OCI-LY1 (cell line): ENCODE data around the gene KLK2.

Experiments used
- H2AFZ ChIP-seq: fragments of 200-600 bp; sonication (generic), shearing (Covaris generic); 2 replicates; pipeline ENCODE4 v1.6.0; 2014; ENCODE audit warnings: antibody characterized with exemption, mild to moderate bottlenecking, low read length
- H3F3A ChIP-seq: fragments of 200-600 bp; sonication (generic), shearing (Covaris generic); 2 replicates; pipeline ENCODE4 v1.6.0; 2014; ENCODE audit warnings: mild to moderate bottlenecking, antibody characterized with exemption, low read length, moderate library complexity; ENCODE audit not compliant: insufficient read depth
- H3K27ac ChIP-seq: fragments of 200-600 bp; sonication (generic); 2 replicates; pipeline ENCODE4 v1.5.1; 2014; ENCODE audit warnings: low read length, mixed run types, mild to moderate bottlenecking, low read depth; ENCODE audit not compliant: poor library complexity, severe bottlenecking
- H3K27me3 ChIP-seq: fragments of 200-600 bp; sonication (generic); 2 replicates; pipeline ENCODE4 v1.6.0; 2014; ENCODE audit warnings: antibody characterized with exemption, mild to moderate bottlenecking, low read length, moderate library complexity; ENCODE audit not compliant: insufficient read depth
- H3K36me3 ChIP-seq: fragments of 200-600 bp; sonication (generic); 2 replicates; pipeline ENCODE4 v1.6.1; 2014; ENCODE audit warnings: mild to moderate bottlenecking, antibody characterized with exemption, low read length, moderate library complexity, mixed read lengths; ENCODE audit not compliant: insufficient read depth
- H3K4me1 ChIP-seq: fragments of 200-600 bp; sonication (generic); 2 replicates; pipeline ENCODE4 v1.5.1; 2014; ENCODE audit warnings: mild to moderate bottlenecking, low read length, moderate library complexity; ENCODE audit not compliant: insufficient read depth, severe bottlenecking
- H3K4me2 ChIP-seq: fragments of 200-600 bp; sonication (generic), shearing (Covaris generic); 2 replicates; pipeline ENCODE4 v1.6.1; 2014; ENCODE audit warnings: low read length
- H3K4me3 ChIP-seq: fragments of 200-600 bp; sonication (generic); 2 replicates; pipeline ENCODE4 v1.5.1; 2014; ENCODE audit warnings: low read length, low read depth, mild to moderate bottlenecking, mixed read lengths; ENCODE audit not compliant: poor library complexity, severe bottlenecking
- H3K79me2 ChIP-seq: fragments of 200-600 bp; shearing (Covaris generic); 2 replicates; pipeline ENCODE4 v1.6.1; 2016; ENCODE audit warnings: mixed run types, low read length, mixed read lengths; ENCODE audit not compliant: insufficient read depth
- H3K9ac ChIP-seq: fragments of 200-600 bp; sonication (generic), shearing (Covaris generic); 2 replicates; pipeline ENCODE4 v1.6.1; 2014; ENCODE audit warnings: mild to moderate bottlenecking, low read length, mixed read lengths
- H3K9me2 ChIP-seq: fragments of 200-600 bp; sonication (generic), shearing (Covaris generic); 2 replicates; pipeline ENCODE4 v1.6.1; 2014; ENCODE audit warnings: low read depth, mild to moderate bottlenecking, low read length, mixed read lengths
- H3K9me3 ChIP-seq: fragments of 200-600 bp; shearing (Covaris generic); 2 replicates; pipeline ENCODE4 v1.6.1; 2014; ENCODE audit warnings: low read length, mixed read lengths
- H4K20me1 ChIP-seq: fragments of 200-600 bp; sonication (generic), shearing (Covaris generic); 2 replicates; pipeline ENCODE4 v1.6.0; 2016; ENCODE audit warnings: mild to moderate bottlenecking, low read length; ENCODE audit not compliant: insufficient read depth
- CTCF ChIP-seq: fragments of 200-600 bp; sonication (generic), shearing (Covaris generic); IDR thresholded peaks from 2 replicates; pipeline ENCODE4 v1.5.1; 2017; ENCODE audit warnings: mild to moderate bottlenecking, antibody characterized with exemption, low read length, moderate library complexity, mixed read lengths
- EZH2 ChIP-seq: fragments of 200-600 bp; sonication (generic), shearing (Covaris generic); IDR thresholded peaks from 2 replicates; pipeline ENCODE4 v1.8.0; 2017; ENCODE audit warnings: borderline replicate concordance, mixed run types, mild to moderate bottlenecking, antibody characterized with exemption, low read length, moderate library complexity, mixed read lengths

The KLK2 gene

GRCh38 chr19:50869479-50869878, 3.8 kb upstream of the KLK2 start:
- Histone ChIP-seq H3K79me2 (no peaks in the 10 kb centered on the region), H3K27ac (no peak overlapping the region), H3K36me3 (no peaks in the 10 kb centered on the region), H3K4me3 (no peak overlapping the region), H3K9me3 (no peaks in the 10 kb centered on the region), H3K9me2 (no peaks in the 10 kb centered on the region), H3K4me1 (no peaks in the 10 kb centered on the region), H3K9ac (no peak overlapping the region), H3K4me2 (no peak overlapping the region), H3F3A (no peaks in the 10 kb centered on the region), H3K27me3 (no peaks in the 10 kb centered on the region), H4K20me1 (no peaks in the 10 kb centered on the region), H2AFZ (no peak overlapping the region)
- no peak for TF ChIP-seq CTCF

GRCh38 chr19:50870417-50871089, 2.7 kb upstream of the KLK2 start:
- no peaks in the 10 kb centered on the region for H3K4me1 ChIP-seq
- H3K4me3 ChIP-seq, result no peak overlapping the region
- H3K9ac ChIP-seq, result no peak overlapping the region
- H3K4me2 ChIP-seq, result no peak overlapping the region
- H3K27me3 ChIP-seq, result no peaks in the 10 kb centered on the region
- no peaks in the 10 kb centered on the region for H3K9me3 ChIP-seq
- H3F3A ChIP-seq, result no peaks in the 10 kb centered on the region
- H3K79me2 ChIP-seq, result no peaks in the 10 kb centered on the region
- H3K36me3 ChIP-seq, result no peaks in the 10 kb centered on the region
- no peak overlapping the region for H2AFZ ChIP-seq
- no peaks in the 10 kb centered on the region for H3K9me2 ChIP-seq
- TF ChIP-seq CTCF (no peak), EZH2 (no peak)
- no peak overlapping the region for H3K27ac ChIP-seq
- no peaks in the 10 kb centered on the region for H4K20me1 ChIP-seq

GRCh38 chr19:50874211-50874610, 972 bp downstream of the KLK2 start:
- Histone ChIP-seq H3K9me3 (no peaks in the 10 kb centered on the region), H3K9ac (no peak overlapping the region), H3K9me2 (no peaks in the 10 kb centered on the region), H3K4me2 (no peak overlapping the region), H3K4me3 (no peak overlapping the region), H3K79me2 (no peaks in the 10 kb centered on the region), H3K27me3 (no peaks in the 10 kb centered on the region), H2AFZ (no peak overlapping the region), H3F3A (no peaks in the 10 kb centered on the region), H3K36me3 (no peaks in the 10 kb centered on the region), H3K27ac (no peak overlapping the region), H3K4me1 (no peaks in the 10 kb centered on the region), H4K20me1 (no peaks in the 10 kb centered on the region)
- TF ChIP-seq EZH2 (no peak), CTCF (no peak)
